Trophoblast cell (in vitro differentiated cells and primary cell): ENCODE measurements around the gene U2AF2.

Source experiments
- DNase-seq, 2 donors: peaks; one replicate each; pipeline ENCODE4 v3.0.0-alpha.2; 2016
- H2AFZ ChIP-seq: 2 replicates; pipeline ENCODE4 v1.6.1; 2013; ENCODE audit warnings: low read length, moderate library complexity, mild to moderate bottlenecking; ENCODE audit not compliant: insufficient read depth, poor library complexity
- H2AK5ac ChIP-seq: 2 replicates; pipeline ENCODE4 v1.6.1; 2013; ENCODE audit warnings: mild to moderate bottlenecking, low read length
- H2BK120ac ChIP-seq: 2 replicates; pipeline ENCODE4 v1.6.1; 2013; ENCODE audit warnings: low read length, mild to moderate bottlenecking, moderate library complexity; ENCODE audit not compliant: insufficient read depth, poor library complexity
- H2BK12ac ChIP-seq: 2 replicates; pipeline ENCODE4 v1.6.1; 2013; ENCODE audit warnings: mild to moderate bottlenecking, low read length, moderate library complexity
- H2BK5ac ChIP-seq: 2 replicates; pipeline ENCODE4 v1.6.1; 2013; ENCODE audit warnings: low read length, low read depth, moderate library complexity, mild to moderate bottlenecking; ENCODE audit not compliant: poor library complexity
- H3K14ac ChIP-seq: 2 replicates; pipeline ENCODE4 v1.6.1; 2013; ENCODE audit warnings: mild to moderate bottlenecking, low read length
- H3K18ac ChIP-seq: 2 replicates; pipeline ENCODE4 v1.6.1; 2013; ENCODE audit warnings: mild to moderate bottlenecking, low read length
- H3K23ac ChIP-seq: 2 replicates; pipeline ENCODE4 v1.6.1; 2013; ENCODE audit warnings: low read length
- H3K27ac ChIP-seq: 2 replicates; pipeline ENCODE4 v1.5.1; 2013; ENCODE audit warnings: low read depth, mild to moderate bottlenecking, inconsistent platforms, low read length, moderate library complexity
- H3K27me3 ChIP-seq: 2 replicates; pipeline ENCODE4 v1.6.1; 2013; ENCODE audit warnings: inconsistent platforms, mild to moderate bottlenecking, low read length, moderate library complexity; ENCODE audit not compliant: insufficient read depth
- H3K36me3 ChIP-seq, 2 experiments: 1 replicate in 1 of 2; 2 replicates in 1 of 2; pipeline ENCODE4 v1.6.1; 2013; ENCODE audit warnings: low read length in 2 of 2, mild to moderate bottlenecking in 2 of 2, moderate library complexity in 1 of 2; ENCODE audit not compliant: insufficient read depth in 2 of 2, control insufficient read depth in 1 of 2
- H3K4ac ChIP-seq: 2 replicates; pipeline ENCODE4 v1.6.1; 2013; ENCODE audit warnings: low read depth, mild to moderate bottlenecking, low read length, moderate library complexity
- H3K4me1 ChIP-seq, 2 experiments: 1 replicate in 1 of 2; 2 replicates in 1 of 2; pipeline ENCODE4 v1.6.1; 2013; ENCODE audit warnings: low read length in 2 of 2, mild to moderate bottlenecking in 2 of 2, moderate library complexity in 1 of 2; ENCODE audit not compliant: insufficient read depth in 2 of 2, control insufficient read depth in 1 of 2
- H3K4me2 ChIP-seq: 2 replicates; pipeline ENCODE4 v1.6.1; 2013; ENCODE audit warnings: inconsistent platforms, mild to moderate bottlenecking, low read length, moderate library complexity
- H3K4me3 ChIP-seq: 2 replicates; pipeline ENCODE4 v1.5.1; 2013; ENCODE audit warnings: mild to moderate bottlenecking, low read depth, low read length, inconsistent platforms
- H3K79me1 ChIP-seq: one replicate; pipeline ENCODE4 v1.6.1; 2013; ENCODE audit warnings: low read length
- H3K79me2 ChIP-seq: 2 replicates; pipeline ENCODE4 v1.6.1; 2013; ENCODE audit warnings: low read length, mild to moderate bottlenecking; ENCODE audit not compliant: control insufficient read depth, insufficient read depth, poor library complexity
- H3K9ac ChIP-seq: 2 replicates; pipeline ENCODE4 v1.6.1; 2013; ENCODE audit warnings: mild to moderate bottlenecking, low read length
- H3K9me3 ChIP-seq: 2 replicates; pipeline ENCODE4 v1.6.1; 2013; ENCODE audit warnings: low read depth, mild to moderate bottlenecking, control low read depth, inconsistent platforms, low read length; ENCODE audit not compliant: insufficient read depth
- H4K12ac ChIP-seq: 2 replicates; pipeline ENCODE4 v1.6.1; 2013; ENCODE audit warnings: low read depth, mild to moderate bottlenecking, low read length, moderate library complexity
- H4K8ac ChIP-seq: 2 replicates; pipeline ENCODE4 v1.6.1; 2013; ENCODE audit warnings: low read depth, mild to moderate bottlenecking, low read length, moderate library complexity
- H4K91ac ChIP-seq: one replicate; pipeline ENCODE4 v1.6.1; 2013; ENCODE audit warnings: low read depth, mild to moderate bottlenecking, low read length, moderate library complexity
- WGBS: extraction: QIAGEN DNeasy Blood & Tissue Kit; methylation state at CpG from one replicate; pipeline ENCODE4 v1.1.7; 2013; ENCODE audit warnings: missing lambda C conversion rate; ENCODE audit not compliant: insufficient read length, insufficient coverage; ENCODE audit errors: extremely low coverage; 5-methylcytosine and 5-hydroxymethylcytosine counted together

U2AF2 gene

GRCh38 chr19:55659822-55660221, 5.0 kb downstream of the U2AF2 start:
- peaks cover 6% of the 10 kb centered on the region for H3K79me1 ChIP-seq
- DNase-seq, result no peak
- no peak overlapping the region for H2BK120ac ChIP-seq
- H4K8ac ChIP-seq, result no peak overlapping the region
- H3K23ac ChIP-seq, result no peak overlapping the region
- H2AK5ac ChIP-seq, result no peak overlapping the region
- no peak overlapping the region for H4K91ac ChIP-seq
- H3K4ac ChIP-seq, result peak overlapping the region; percentile 98
- H3K27me3 ChIP-seq, result no peaks in the 10 kb centered on the region
- peaks cover 67 to 71% of the 10 kb centered on the region in 2 experiments for H3K36me3 ChIP-seq
- no peak overlapping the region for H2AFZ ChIP-seq
- no peak overlapping the region for H3K18ac ChIP-seq
- no peak overlapping the region for H3K27ac ChIP-seq
- peaks cover 1% of the 10 kb centered on the region for H3K9me3 ChIP-seq
- WGBS, result no CpG with 5 or more reads among the region's 9 CpGs
- no peak overlapping the region for H2BK5ac ChIP-seq
- H3K79me2 ChIP-seq, result peaks cover 42% of the 10 kb centered on the region
- no peak overlapping the region for H4K12ac ChIP-seq
- H2BK12ac ChIP-seq, result no peak overlapping the region
- no peak overlapping the region for H3K9ac ChIP-seq
- H3K4me1 ChIP-seq, result peaks cover 3 to 10% of the 10 kb centered on the region in 2 experiments
- no peak overlapping the region for H3K14ac ChIP-seq
- H3K4me3 ChIP-seq, result no peak overlapping the region
- no peak overlapping the region for H3K4me2 ChIP-seq

- no peak overlapping the region for H2AK5ac ChIP-seq
- H2BK5ac ChIP-seq, result no peak overlapping the region
- H2BK12ac ChIP-seq, result no peak overlapping the region
- peaks cover 3 to 10% of the 10 kb centered on the region in 2 experiments for H3K4me1 ChIP-seq
- H3K4me2 ChIP-seq, result no peak overlapping the region
- H3K9me3 ChIP-seq, result peaks cover 1% of the 10 kb centered on the region
- H3K18ac ChIP-seq, result no peak overlapping the region
- H3K14ac ChIP-seq, result no peak overlapping the region
- no peak overlapping the region for H2BK120ac ChIP-seq
- no peak overlapping the region for H4K91ac ChIP-seq
- H3K79me1 ChIP-seq, result peaks cover under 1% of the 10 kb centered on the region
- no peak overlapping the region for H3K23ac ChIP-seq
- peak overlapping the region; percentile 22 for H3K4ac ChIP-seq
- H4K8ac ChIP-seq, result no peak overlapping the region
- no peak overlapping the region for H3K4me3 ChIP-seq
- no peak overlapping the region for H3K9ac ChIP-seq
- no peak for DNase-seq
- WGBS, result no CpG with 5 or more reads among the region's 12 CpGs
- peaks cover 71 to 75% of the 10 kb centered on the region in 2 experiments for H3K36me3 ChIP-seq
- H4K12ac ChIP-seq, result no peak overlapping the region
- H3K27me3 ChIP-seq, result no peaks in the 10 kb centered on the region
- no peak overlapping the region for H3K27ac ChIP-seq
- H3K79me2 ChIP-seq, result peaks cover 37% of the 10 kb centered on the region
- H2AFZ ChIP-seq, result no peak overlapping the region
Observed at GRCh38 chr19:55660404-55660803, 5.6 kb downstream of the U2AF2 start.

GRCh38 chr19:55660991-55661390, 6.2 kb downstream of the U2AF2 start:
- Histone ChIP-seq H3K4me3 (no peak overlapping the region), H4K91ac (no peak overlapping the region), H4K12ac (no peak overlapping the region), H3K27me3 (no peaks in the 10 kb centered on the region), H2BK5ac (no peak overlapping the region), H3K36me3 (peaks cover 76 to 80% of the 10 kb centered on the region in 2 experiments), H2AFZ (no peak overlapping the region), H3K4me2 (no peak overlapping the region), H3K9me3 (peaks cover 1% of the 10 kb centered on the region), H3K14ac (no peak overlapping the region), H3K27ac (no peak overlapping the region), H3K79me1 (no peaks in the 10 kb centered on the region), H4K8ac (no peak overlapping the region), H3K4ac (no peak overlapping the region), H3K18ac (no peak overlapping the region), H2BK12ac (no peak overlapping the region), H3K23ac (no peak overlapping the region), H3K9ac (no peak overlapping the region), H3K4me1 (peaks cover 3 to 10% of the 10 kb centered on the region in 2 experiments), H2BK120ac (no peak overlapping the region), H2AK5ac (no peak overlapping the region), H3K79me2 (peaks cover 31% of the 10 kb centered on the region)
- WGBS, result no CpG with 5 or more reads among the region's 16 CpGs
- DNase-seq, result no peak

- H3K23ac ChIP-seq, result no peak overlapping the region
- no peak for DNase-seq
- H3K9ac ChIP-seq, result no peak overlapping the region
- H3K14ac ChIP-seq, result no peak overlapping the region
- H3K27me3 ChIP-seq, result no peaks in the 10 kb centered on the region
- H4K8ac ChIP-seq, result no peak overlapping the region
- H2BK12ac ChIP-seq, result no peak overlapping the region
- WGBS, result no CpG with 5 or more reads among the region's 7 CpGs
- no peak overlapping the region for H3K27ac ChIP-seq
- H3K36me3 ChIP-seq, result peaks cover 85 to 88% of the 10 kb centered on the region in 2 experiments
- H3K4me1 ChIP-seq, result peaks cover 0 to 6% of the 10 kb centered on the region in 2 experiments
- H3K4me3 ChIP-seq, result no peak overlapping the region
- no peak overlapping the region for H2BK5ac ChIP-seq
- H2AK5ac ChIP-seq, result no peak overlapping the region
- H2BK120ac ChIP-seq, result no peak overlapping the region
- H3K4me2 ChIP-seq, result no peak overlapping the region
- H3K18ac ChIP-seq, result no peak overlapping the region
- no peak overlapping the region for H4K91ac ChIP-seq
- peaks cover 1% of the 10 kb centered on the region for H3K9me3 ChIP-seq
- H3K79me2 ChIP-seq, result peaks cover 24% of the 10 kb centered on the region
- no peaks in the 10 kb centered on the region for H3K79me1 ChIP-seq
- H4K12ac ChIP-seq, result no peak overlapping the region
- H2AFZ ChIP-seq, result no peak overlapping the region
- H3K4ac ChIP-seq, result no peak overlapping the region
Observed at GRCh38 chr19:55661826-55662225, 7.0 kb downstream of the U2AF2 start.
